Uterus (tissue), 2 donors: ENCODE measurements around the gene SCFD2.

ENCODE experiments used
- POLR2A ChIP-seq, 2 donors: fragments of 450-650 bp; IDR thresholded peaks; one replicate each; pipeline ENCODE4 v1.6.1; 2016; ENCODE audit warnings: antibody characterized with exemption in 2 of 2, mild to moderate bottlenecking in 1 of 2, moderate library complexity in 1 of 2
- TF ChIP-seq, protein P1 (sequence below), 4 experiments: fragments of 200-600 bp in 2 of 4; fragments of 450-650 bp in 2 of 4; sonication (generic) in 2 of 4; IDR thresholded peaks; one replicate each; pipeline ENCODE4 v1.5.1; 2016 to 2019; ENCODE audit warnings: antibody characterized with exemption in 4 of 4, mild to moderate bottlenecking in 2 of 4, moderate library complexity in 1 of 4

DNA sequence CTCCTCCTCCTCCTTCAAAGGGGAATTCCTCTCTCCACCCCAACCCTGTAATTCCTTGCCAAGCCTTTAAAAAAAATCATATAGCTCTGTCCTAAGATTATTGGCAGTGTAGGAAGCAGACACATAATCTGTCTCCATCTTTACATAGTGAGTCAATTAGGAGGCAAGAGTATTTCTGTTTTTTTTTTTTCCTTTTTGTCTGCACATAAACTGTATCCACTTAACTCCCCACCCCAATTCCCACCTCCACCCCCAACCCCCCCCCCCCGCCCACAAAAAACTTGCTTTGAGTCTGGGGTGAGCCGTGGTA lies 321.3 kb downstream of the SCFD2 start:
- TF ChIP-seq, protein P1, sequence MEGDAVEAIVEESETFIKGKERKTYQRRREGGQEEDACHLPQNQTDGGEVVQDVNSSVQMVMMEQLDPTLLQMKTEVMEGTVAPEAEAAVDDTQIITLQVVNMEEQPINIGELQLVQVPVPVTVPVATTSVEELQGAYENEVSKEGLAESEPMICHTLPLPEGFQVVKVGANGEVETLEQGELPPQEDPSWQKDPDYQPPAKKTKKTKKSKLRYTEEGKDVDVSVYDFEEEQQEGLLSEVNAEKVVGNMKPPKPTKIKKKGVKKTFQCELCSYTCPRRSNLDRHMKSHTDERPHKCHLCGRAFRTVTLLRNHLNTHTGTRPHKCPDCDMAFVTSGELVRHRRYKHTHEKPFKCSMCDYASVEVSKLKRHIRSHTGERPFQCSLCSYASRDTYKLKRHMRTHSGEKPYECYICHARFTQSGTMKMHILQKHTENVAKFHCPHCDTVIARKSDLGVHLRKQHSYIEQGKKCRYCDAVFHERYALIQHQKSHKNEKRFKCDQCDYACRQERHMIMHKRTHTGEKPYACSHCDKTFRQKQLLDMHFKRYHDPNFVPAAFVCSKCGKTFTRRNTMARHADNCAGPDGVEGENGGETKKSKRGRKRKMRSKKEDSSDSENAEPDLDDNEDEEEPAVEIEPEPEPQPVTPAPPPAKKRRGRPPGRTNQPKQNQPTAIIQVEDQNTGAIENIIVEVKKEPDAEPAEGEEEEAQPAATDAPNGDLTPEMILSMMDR (IDR thresholded peaks at IDR 0.05) = no peak
- TF ChIP-seq POLR2A (IDR thresholded peaks at IDR 0.05) = no peak
